CD4-positive, alpha-beta T cell treated with Interferon alpha-2 for 1 hour (primary cell): ENCODE data around the gene EDC3.
"Not testable (repeated sequence)": the region's sequence is repeated elsewhere in the genome, so short reads cannot be mapped to it uniquely, and the experiment has no call there.

Source experiments
- DNase-seq, 2 donors: peaks; one replicate each; pipeline ENCODE4 v3.0.0-alpha.2; 2020 to 2022

The EDC3 gene

DNA sequence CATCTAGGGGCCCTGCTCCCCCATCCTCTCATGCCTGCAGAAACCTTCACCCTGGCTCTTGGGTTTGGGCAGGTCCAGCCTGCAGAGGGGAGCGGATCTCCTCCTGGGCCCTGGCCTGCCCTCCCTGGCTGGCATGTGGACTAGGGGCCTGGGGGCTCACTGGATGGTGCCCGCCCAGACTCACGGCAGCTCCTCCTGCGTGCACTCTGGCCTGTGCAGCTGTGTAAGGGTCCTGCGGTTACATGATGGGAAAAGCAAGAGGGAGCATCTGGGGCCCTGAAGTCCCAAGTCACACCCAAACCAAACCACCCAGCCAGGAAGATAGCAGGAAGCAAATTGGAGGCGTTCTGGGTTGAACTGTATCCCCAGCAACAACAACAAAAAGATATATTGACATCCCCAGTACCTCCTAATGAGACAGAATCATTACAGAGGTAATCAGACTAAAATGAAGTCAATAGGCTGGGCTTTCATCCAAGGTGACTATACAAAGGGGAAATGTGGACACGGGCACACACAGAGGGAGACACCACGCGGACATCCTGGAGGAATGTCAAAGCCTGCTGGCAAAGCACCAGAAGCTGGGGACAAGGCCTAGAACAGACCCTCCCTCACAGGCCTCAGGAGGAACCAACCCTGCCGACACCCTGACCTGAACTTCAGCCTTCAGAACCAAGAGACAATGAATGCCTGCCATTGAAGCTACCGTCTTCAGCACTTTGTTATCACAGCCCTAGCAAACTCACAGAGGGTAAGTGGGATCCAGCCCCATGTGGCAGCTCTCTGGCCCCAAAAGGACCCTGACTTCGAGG lies 90.6 kb downstream of the EDC3 start:
- DNase-seq = no peak

DNA sequence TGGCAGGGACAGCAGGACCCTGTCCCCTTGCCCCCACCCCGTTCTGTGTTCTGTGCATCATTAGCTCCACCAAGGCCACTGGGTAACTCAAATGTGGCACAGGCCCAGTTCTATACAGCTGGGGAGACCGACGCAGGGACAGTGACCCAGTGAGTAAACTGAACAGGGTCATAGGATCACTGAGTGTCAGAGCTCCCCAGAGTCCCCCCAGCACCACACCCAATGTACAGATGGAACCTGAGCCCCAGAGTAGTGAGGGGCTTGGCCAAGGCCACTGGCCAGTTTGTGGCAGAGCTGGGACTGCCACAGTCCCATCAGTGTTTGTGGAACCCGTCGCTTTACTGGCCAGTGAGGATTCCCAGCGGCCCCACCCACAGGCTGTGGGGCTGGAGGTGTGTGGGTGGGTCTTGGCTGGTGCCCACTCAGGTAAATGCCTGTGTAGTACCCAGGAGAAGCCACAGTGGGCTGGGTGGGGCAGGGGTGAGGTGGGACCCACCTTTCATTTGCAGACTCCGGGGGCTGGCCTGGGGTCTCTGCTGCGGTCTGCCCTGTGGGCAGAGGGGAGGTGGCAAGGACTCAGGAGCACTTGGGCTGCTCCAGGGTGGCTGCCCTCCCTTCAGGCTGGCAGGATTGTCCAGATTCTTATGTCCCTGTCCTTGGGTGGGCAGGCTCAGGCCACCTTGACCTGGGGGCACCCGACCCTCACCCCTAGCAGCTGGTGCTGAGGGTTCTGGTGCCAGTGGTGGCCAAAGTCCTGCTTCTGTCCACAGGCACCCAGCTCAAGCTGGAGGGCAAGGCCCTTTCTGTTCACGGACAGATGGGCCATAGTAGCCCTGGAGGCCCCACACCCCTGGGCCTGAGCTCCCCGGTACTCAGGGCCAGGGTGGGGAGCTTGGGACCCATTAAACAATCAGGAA lies 91.8 kb downstream of the EDC3 start:
- no peak for DNase-seq

DNA sequence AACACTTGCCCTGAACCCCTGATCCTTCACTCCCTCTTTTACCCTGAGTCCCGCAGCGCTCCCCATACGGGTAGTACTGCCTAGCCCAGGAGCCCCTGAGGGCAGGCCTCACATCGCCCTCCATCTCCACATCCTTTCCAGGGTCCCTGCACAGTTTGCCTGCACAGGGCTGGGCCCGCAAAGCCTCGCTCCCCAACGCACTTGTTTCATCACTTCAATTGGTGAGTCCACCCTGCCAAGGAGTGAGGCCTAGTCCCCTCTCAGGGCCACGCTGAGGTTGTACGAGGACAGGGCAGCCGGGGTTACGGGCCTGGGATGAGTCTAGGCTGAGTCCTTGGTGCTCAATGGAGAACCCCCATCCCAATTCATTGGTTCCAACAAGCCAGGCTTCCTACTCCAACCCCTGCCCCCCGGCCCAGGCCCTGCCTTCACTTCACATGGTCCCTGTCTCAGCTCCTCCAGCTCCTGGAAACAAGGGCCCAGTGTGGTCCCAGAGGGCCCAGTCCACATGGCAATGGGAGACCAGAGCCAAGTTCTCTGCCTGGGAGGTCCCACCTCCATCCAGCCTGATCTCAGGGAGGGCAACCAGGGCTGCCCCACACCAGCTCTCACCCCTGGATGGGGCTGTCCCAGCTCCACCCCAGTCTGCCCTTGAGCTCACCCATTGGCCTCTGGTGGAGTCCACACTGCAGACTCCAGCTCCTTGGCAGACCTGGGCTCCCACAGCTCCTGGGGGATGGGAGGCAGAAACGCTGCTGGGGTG lies 92.6 kb downstream of the EDC3 start:
- no peak for DNase-seq

DNA sequence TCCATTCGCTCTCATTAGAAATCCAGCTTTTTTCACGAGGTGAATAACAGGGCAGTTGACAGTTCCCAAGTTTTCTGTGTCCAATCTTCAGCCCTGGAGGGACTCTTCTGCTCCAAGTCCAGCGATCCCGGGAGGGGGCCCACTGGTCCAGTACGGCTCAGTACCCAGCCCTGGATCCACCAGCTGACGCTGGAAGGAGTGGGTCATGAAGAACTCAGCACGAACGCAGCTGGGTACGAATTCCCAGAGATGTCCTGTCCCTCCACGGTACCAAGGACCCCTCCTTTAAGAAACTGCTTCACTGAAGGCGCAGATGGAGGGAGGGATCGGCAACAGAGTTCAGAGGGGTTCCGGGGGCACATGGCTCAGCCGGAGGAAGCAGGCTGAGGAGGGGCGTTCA lies 96.7 kb downstream of the EDC3 start:
- no peak for DNase-seq

DNA sequence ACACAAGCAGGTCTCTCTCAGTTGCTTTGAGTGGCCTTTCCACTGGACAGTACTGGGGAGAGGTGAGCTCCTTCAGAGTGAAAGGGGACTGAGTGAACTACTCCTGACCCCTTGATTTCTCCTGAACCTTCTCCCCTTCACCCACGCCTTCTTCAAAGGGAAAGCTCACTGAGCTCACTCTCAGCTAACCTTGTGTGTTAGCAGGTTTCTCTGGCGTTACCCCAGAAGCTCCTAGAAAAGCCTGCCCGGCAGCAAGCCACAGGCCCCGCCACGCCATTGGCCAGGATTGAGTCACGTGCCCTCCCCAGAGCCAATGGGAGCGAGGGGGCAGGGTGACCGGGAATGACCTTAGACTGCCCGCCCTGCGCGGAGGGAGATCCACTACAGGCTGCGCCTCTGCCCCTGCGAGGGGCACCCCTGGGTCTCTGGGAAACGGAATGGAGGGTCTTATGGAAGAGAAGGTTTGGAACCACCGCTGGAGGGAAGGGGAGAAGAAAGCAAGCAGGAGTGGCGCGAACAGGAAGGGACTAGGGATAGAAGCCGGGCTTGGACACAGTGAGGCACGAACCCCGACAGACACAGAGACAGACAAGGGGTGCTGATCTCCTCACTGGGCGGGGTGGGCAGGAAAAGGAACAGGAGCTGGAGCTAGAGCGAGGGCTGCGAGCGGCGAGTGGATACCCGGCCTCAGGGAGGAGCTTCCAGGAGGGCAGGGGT lies 97.5 kb downstream of the EDC3 start:
- peak; percentile 88 to 91 for DNase-seq

DNA sequence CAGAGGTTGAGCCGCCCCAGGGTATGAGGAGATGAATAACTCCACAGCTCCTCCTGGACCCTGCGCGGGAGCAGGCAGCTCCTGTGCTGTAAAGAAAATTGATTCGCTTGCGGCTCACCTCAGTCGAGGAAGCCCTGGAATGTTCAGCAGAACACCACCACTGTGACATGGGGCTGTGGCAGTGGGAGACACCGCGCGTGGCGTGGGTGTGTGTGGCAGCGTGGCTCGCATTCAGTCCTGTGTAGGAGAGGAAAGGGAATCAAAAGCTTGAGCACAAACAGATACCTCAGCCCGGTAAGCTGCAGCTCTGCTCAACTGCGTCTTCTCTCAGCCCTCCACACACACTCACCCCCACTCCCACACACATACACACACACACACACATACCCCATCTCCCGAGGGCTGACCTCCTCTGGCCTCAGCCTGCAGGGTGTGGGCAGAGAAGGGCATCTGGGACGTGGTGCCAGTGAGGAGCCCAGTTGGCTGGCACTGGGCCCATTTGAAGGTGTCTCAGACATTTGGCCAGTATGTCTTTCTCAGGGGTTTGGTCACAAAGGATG lies 98.6 kb downstream of the EDC3 start:
- not testable (repeated sequence) for DNase-seq

DNA sequence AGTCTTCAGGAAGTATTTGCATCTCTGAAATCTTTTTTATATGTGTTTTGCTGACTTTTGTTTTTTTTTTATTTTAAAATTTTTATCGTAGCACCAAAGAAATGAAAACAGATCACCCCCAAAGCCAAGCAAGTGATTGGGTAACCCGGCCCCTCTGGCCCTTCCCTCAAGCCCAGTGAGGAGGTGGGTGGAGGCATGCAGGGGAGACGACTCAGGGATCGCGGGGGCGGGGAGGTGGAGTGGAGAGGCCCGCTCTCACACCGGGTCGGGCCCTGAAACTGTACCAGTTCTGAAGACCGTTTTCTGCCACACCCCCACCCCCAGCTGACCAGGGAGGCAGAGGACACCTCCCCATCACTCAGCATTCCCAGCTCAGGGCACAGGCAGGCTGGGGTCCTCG lies 99.1 kb downstream of the EDC3 start:
- DNase-seq = not testable (repeated sequence)

DNA sequence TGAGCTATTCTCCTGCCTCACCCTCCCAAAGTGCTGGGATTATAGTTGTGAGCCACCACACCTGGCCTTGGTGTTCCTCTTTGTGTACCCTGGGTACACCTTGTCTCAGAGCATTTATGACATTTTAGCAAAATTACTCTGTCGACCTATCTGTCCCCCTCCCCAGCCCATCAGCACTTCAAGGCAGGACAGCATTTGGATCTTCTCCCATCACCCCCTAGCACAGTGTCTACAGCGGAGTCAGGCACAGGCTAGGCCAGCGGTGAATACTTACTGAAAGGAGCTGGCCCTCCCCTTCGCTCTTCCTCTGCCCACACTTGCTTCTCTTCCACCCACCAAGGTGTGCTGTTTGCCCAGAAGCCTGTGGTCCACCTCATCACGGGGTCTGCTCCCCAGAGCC lies 100.6 kb downstream of the EDC3 start:
- no peak for DNase-seq

DNA sequence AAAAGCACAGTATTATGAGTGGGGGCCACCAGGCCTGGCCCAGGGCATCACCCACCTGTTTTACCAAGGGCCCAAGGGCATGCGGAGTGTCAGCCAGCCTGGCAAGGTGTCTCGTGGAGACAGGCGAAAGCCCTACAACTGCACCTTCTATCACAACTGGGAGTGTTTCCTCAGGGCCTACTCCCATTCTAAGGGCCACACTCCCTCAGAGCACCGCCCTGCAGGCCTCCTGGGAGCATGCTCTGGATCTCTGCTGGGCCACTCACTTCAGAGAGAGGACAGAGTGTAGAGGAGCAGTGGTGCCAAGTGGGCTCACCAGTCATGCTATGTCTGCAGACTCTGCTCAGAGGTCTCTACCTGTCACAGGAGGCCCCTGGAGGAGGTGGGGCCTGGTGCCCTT lies 101.4 kb downstream of the EDC3 start:
- DNase-seq = no peak

DNA sequence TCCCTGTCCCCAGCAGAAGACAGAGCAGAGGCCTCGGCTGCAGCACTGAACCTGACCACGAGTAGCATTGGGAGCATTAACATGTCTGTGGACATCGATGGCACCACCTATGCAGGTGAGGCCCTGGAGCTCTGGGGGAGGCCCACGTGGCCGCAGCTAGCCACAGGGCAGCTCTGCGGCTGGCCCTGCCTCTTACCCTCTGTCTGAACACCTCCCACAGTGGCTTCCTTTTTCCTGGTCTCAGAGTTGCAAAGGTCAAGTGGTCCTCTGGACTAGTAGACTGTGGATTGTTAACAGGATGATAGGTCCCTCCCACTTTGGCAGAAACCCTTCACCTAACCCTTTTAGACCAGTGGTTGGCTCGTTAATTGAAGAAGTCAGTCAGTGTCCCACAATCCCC lies 102.7 kb downstream of the EDC3 start:
- no peak for DNase-seq

DNA sequence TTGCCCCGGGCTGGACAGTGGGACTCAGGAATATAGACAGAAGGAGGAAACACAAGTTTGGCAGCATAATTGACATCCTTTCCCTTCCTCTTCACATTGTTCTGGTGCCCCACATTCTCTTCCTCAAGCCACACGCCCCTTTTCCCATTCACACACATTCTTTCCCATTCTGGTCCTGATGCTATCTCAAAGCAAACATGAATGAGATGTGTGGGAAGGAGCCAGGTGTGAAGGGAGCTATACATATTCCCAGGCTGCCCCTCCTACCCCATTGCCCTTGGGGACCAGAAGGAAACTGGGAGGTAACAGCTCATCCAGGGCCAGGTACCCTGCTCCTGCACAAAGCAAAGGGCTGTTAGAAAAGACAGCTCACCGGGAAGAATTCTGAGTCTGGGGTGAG lies 103.6 kb downstream of the EDC3 start:
- no peak for DNase-seq

DNA sequence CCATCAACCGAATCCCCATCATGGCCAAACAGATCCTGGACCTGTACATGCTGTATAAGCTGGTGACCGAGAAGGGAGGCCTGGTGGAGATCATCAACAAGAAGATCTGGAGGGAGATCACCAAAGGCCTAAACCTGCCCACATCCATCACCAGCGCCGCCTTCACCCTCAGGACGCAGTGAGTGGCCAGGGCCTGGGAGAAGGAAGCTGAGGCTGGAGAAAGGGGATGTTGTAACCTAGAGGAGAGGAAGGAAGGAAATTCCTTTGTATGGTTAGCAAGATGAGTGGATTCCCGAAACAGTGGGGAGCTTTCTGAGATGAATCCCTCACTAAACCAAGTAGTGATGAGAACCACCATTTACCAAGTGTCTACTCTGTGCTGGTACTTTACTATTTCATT lies 106.0 kb downstream of the EDC3 start:
- DNase-seq = no peak

DNA sequence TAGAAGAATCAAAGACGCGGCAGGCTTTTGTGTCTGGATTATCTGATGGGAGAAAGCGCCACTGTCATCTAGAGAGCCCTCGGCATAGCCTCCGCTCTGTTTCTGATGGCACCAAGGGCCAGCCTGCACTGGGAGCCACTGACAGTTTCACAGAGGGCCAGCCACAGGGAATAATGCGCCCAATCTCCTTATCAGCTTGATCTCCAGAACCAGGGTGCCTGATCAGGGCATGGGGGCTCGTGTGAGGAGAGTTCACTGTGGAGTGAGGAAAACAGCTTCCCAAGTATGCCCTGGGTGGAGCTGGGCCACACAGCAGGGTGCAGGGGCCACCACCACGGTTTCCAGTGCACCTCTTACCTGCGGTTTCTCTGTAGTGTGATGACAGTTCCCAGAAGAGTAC lies 110.0 kb downstream of the EDC3 start:
- no peak for DNase-seq

DNA sequence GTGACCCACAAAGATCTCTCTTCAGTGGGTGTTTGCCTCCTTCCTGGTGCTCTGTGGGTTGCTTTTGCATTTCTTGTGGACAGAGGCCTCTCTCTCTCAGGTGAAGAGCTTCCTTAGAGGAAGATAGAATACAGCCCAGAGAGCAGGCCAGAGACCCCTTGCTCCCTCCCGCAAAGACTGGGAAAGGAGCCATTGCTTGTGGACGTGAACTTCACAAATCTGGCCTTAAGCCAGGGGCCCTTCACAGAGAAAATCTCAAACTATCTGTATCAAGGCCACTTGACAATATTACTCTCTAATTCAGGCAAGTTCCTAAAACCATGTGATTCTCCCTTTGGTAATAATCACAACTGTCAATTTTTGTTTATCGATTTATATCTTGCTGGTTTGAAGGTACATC lies 110.6 kb downstream of the EDC3 start:
- no peak for DNase-seq

DNA sequence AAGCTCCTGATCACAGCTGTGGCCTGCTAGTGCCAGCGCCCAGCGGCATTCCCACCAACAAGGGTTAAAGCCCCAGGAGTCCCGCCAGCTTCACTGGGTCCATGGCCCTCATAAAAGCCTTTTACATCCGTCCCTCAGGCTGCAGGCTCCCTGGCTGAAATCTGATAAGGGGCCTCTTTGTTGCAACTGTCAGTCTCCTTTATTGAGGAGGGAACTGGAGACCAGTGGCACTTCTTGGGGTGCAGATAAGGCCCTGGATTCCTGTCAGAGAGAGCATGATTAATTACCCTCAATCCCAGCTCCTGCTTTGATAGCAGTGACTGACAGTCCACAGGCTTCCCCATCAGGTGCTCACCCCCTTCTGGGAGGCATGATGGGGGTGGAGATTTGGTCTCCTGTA lies 111.0 kb downstream of the EDC3 start:
- DNase-seq = no peak

DNA sequence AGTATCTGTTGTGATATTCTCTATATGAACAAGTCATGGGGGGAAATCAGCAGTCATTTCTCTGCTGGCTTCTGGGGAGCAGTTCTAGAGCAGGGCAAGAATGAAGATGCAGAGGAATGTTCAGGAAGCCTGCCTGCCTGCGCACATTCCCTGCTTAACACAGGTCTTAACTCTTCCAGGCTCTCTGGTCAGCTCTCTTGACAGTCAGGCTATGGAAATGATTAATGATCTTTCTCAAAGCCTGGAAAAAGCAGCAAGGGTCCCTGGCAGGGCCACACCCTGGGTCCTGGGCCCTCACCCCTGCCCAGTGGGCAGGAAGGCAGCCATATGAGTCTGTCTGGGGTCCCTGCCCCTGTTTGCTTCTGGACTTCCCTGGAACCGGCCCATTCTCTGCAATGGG lies 111.6 kb downstream of the EDC3 start:
- no peak for DNase-seq
